ENCODE data around the gene SLC9A3.
"Not testable (repeated sequence)": the region's sequence is repeated elsewhere in the genome, so short reads cannot be mapped to it uniquely, and the experiment has no call there.

- not testable (repeated sequence) for TF ChIP-seq POLR2A, POLR2AphosphoS5 (IDR thresholded peaks at IDR 0.05)
- TF ChIP-seq, protein P1, sequence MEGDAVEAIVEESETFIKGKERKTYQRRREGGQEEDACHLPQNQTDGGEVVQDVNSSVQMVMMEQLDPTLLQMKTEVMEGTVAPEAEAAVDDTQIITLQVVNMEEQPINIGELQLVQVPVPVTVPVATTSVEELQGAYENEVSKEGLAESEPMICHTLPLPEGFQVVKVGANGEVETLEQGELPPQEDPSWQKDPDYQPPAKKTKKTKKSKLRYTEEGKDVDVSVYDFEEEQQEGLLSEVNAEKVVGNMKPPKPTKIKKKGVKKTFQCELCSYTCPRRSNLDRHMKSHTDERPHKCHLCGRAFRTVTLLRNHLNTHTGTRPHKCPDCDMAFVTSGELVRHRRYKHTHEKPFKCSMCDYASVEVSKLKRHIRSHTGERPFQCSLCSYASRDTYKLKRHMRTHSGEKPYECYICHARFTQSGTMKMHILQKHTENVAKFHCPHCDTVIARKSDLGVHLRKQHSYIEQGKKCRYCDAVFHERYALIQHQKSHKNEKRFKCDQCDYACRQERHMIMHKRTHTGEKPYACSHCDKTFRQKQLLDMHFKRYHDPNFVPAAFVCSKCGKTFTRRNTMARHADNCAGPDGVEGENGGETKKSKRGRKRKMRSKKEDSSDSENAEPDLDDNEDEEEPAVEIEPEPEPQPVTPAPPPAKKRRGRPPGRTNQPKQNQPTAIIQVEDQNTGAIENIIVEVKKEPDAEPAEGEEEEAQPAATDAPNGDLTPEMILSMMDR (IDR thresholded peaks at IDR 0.05), result not testable (repeated sequence)
These were observed 33.7 kb upstream of the SLC9A3 start for GRCh38 chr5:557917-558316.
